ENCODE measurements around the gene PCSK6. TPM values are rescaled to one million over a fixed set of nuclear protein-coding genes. Genes with fewer than 3 reads are reported as not detected.

The PCSK6 gene
- total and polyA plus RNA-seq, 2 of the 8 experiments (the other 6 are each of a cell fraction or from before 2014, with no cell fraction given), result 1.9 to 4.0 TPM

DNA sequence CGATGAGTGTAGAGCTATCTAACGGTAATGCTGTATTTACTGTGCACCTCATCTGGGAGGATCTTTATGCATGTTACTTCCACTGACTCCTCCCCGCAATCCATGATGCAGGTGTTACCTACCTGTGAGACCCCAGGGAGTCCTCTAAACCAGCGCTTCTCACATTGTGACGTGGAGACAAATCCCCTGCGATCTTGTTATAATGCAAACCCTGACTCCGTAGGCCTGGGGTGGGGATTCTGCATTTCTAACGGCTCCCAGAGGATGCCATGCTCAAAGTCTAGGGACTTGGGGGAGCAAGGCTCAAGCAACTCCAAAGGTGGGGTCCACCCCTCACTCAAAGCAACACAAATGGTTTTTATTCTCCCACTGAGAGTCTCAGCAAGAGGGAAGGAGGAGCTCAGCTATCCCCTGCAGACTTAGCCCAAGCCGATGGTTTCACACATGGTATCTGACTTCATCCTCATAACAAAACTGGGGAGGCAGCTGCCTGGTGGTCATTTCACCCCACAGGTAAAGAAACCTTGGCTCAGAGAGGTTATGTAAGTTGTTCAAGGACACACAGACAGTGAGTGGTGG, 63.6 kb downstream of the PCSK6 start:
- Histone ChIP-seq H3K9ac (replicated peaks in 1 of 4; ENCODE audit: extremely low read depth in 1 of 4, low read depth in 3 of 4, low read length in 3 of 4) (no peak overlapping the region), H3K27me3 (replicated peaks in 1 of 4; ENCODE audit: control insufficient read depth in 3 of 4, extremely low read depth in 1 of 4, insufficient read depth in 3 of 4, low read length in 3 of 4) (peaks cover 7 to 38% (median 27%) of the 10 kb centered on the region in 4 experiments; a peak in 5 of 7 replicates), H2BK15ac (ENCODE audit: low read length) (no peak overlapping the region), H3K14ac (ENCODE audit: insufficient read length) (no peak overlapping the region), H2BK120ac (replicated peaks; ENCODE audit: low read depth, low read length) (no peak overlapping the region), H3K79me2 (ENCODE audit: control insufficient read depth in 1 of 2, insufficient read depth in 2 of 2, low read length in 2 of 2) (no peaks in the 10 kb centered on the region), H2BK5ac (ENCODE audit: low read depth, low read length) (no peak overlapping the region), H3K23me2 (ENCODE audit: low read depth, low read length) (no peaks in the 10 kb centered on the region), H3K4me2 (ENCODE audit: insufficient read depth in 1 of 2, low read depth in 2 of 2, low read length in 2 of 2) (peak overlapping the region; percentile 44 to 56), H4K91ac (replicated peaks; ENCODE audit: insufficient read length, low read length) (no peak overlapping the region), H3K79me1 (ENCODE audit: low read depth, low read length) (no peaks in the 10 kb centered on the region), H3K36me3 (ENCODE audit: control insufficient read depth in 2 of 4, insufficient read depth in 4 of 4, low read length in 3 of 4) (no peaks in the 10 kb centered on the region), H3K18ac (ENCODE audit: extremely low read depth, low read length) (no peak overlapping the region; the same call in 1 of the 2 replicates), H3K23ac (ENCODE audit: insufficient read length) (no peak overlapping the region), H3K4me1 (replicated peaks in 1 of 4; ENCODE audit: control insufficient read depth in 3 of 4, insufficient read depth in 4 of 4, low read length in 3 of 4) (peaks cover 0 to 12% (median 9%) of the 10 kb centered on the region in 4 experiments; a peak in 4 of 7 replicates), H2AK5ac (ENCODE audit: low read depth, low read length) (no peak overlapping the region), H4K8ac (ENCODE audit: extremely low read depth, insufficient read depth, low read length) (no peak overlapping the region), H3K4me3 (ENCODE audit: extremely low read depth in 1 of 4, insufficient read depth in 2 of 4, low read depth in 3 of 4, low read length in 4 of 4) (no peak overlapping the region), H3K56ac (replicated peaks; ENCODE audit: insufficient read length, low read depth, low read length) (no peak overlapping the region), H3K4ac (replicated peaks; ENCODE audit: insufficient read length, low read depth, low read length) (no peak overlapping the region), H2AFZ (ENCODE audit: low read length) (no peak overlapping the region), H2BK12ac (ENCODE audit: low read depth, low read length) (no peak overlapping the region), H3K27ac (ENCODE audit: low read depth, low read length) (no peak overlapping the region), H4K20me1 (replicated peaks in 1 of 2; ENCODE audit: control insufficient read depth in 1 of 2, insufficient read depth in 2 of 2, low read length in 2 of 2) (peaks cover 2% of the 10 kb centered on the region in 2 experiments), H2BK20ac (ENCODE audit: low read length) (no peak overlapping the region; the same call in 1 of the 2 replicates), H3K9me3 (ENCODE audit: insufficient read depth in 2 of 2, low read depth in 1 of 2, low read length in 1 of 2) (no peaks in the 10 kb centered on the region), H4K5ac (ENCODE audit: insufficient read length, low read depth, low read length) (no peak overlapping the region)
- FAIRE-seq (peak; percentile 94), DNase-seq (ENCODE audit: low read depth in 1 of 2, low spot score in 2 of 2) (peak; percentile 41 to 59)
- ChIA-PET POLR2A (ENCODE audit: partially characterized antibody) (no interaction called here), CTCF (ENCODE audit: partially characterized antibody) (interaction anchor here (0.9 to 2.4 kb wide), 9 partner anchors 10 to 417 kb away, joined by 3 to 6 read pairs (median 3); no protein-coding TSS in a partner anchor)
- 21% methylated on average over 9 of the region's 9 CpGs; no CpG with 5 or more reads in 1 of the 2 experiments for WGBS, 2 experiments (ENCODE audit: extremely low coverage in 1 of 2, insufficient coverage in 1 of 2, insufficient read length in 1 of 2, insufficient replicate concordance in 2 of 2, low coverage in 1 of 2, low lambda C conversion rate in 2 of 2, missing lambda C conversion rate in 1 of 2)
- TF ChIP-seq TEAD4 (IDR thresholded peaks at IDR 0.05; ENCODE audit: low read depth, low read length) (no peak), CTBP2 (IDR thresholded peaks at IDR 0.05; ENCODE audit: borderline replicate concordance, insufficient read depth, insufficient read length, low read length) (peak; percentile 55)

Data from H1 (cell line).